Measurements from ENCODE around the gene SEZ6L2. TPM values are rescaled to one million over a fixed set of nuclear protein-coding genes. Genes with fewer than 3 reads are reported as not detected.

The SEZ6L2 gene
- total RNA-seq, 4 donors from 2014 or later: 0.52 to 19.4 (median 4.6) TPM; not detected in 1

GRCh38 chr16:29881050-29881449 lies 18.3 kb downstream of the SEZ6L2 start:
- Histone ChIP-seq H3K27me3 (peaks cover 0 to 3% of the 10 kb centered on the region in 2 donors), H3K36me3 (no peaks in the 10 kb centered on the region), H3K4me3 (no peak overlapping the region), H3K9me3 (no peaks in the 10 kb centered on the region), H3K27ac (no peak overlapping the region), H3K4me1 (no peaks in the 10 kb centered on the region)
- DNase-seq: no peak
- TF ChIP-seq CTCF (IDR thresholded peaks at IDR 0.05): no peak
- no peak for TF ChIP-seq POLR2A (IDR thresholded peaks at IDR 0.05)
- intact Hi-C loops (cut with DNase I; ENCODE audit: low total_unique reads): no loop called here

GRCh38 chr16:29878172-29878571 lies 21.2 kb downstream of the SEZ6L2 start:
- H3K27ac ChIP-seq: no peak overlapping the region
- H3K9me3 ChIP-seq: no peaks in the 10 kb centered on the region
- intact Hi-C loops (cut with DNase I; ENCODE audit: low total_unique reads): no loop called here
- TF ChIP-seq POLR2A (IDR thresholded peaks at IDR 0.05): no peak
- TF ChIP-seq CTCF (IDR thresholded peaks at IDR 0.05): no peak
- no peak for DNase-seq
- H3K4me3 ChIP-seq: no peak overlapping the region
- H3K27me3 ChIP-seq: peaks cover 0 to 3% of the 10 kb centered on the region in 2 donors
- no peaks in the 10 kb centered on the region for H3K36me3 ChIP-seq
- H3K4me1 ChIP-seq: no peaks in the 10 kb centered on the region

GRCh38 chr16:29877266-29877961 lies 21.9 kb downstream of the SEZ6L2 start:
- TF ChIP-seq POLR2A (IDR thresholded peaks at IDR 0.05): no peak
- no peak for TF ChIP-seq CTCF (IDR thresholded peaks at IDR 0.05)
- no peak for DNase-seq
- H3K9me3 ChIP-seq: no peaks in the 10 kb centered on the region
- intact Hi-C loops (cut with DNase I; ENCODE audit: low total_unique reads): no loop called here
- no peaks in the 10 kb centered on the region for H3K36me3 ChIP-seq
- no peak overlapping the region for H3K4me3 ChIP-seq
- H3K4me1 ChIP-seq: no peaks in the 10 kb centered on the region
- peaks cover 0 to 3% of the 10 kb centered on the region in 2 donors for H3K27me3 ChIP-seq
- H3K27ac ChIP-seq: no peak overlapping the region

- intact Hi-C loops (cut with DNase I; ENCODE audit: low total_unique reads): no loop called here
- no peak for TF ChIP-seq POLR2A (IDR thresholded peaks at IDR 0.05)
- TF ChIP-seq CTCF (IDR thresholded peaks at IDR 0.05): no peak
- Histone ChIP-seq H3K27me3 (peaks cover 0 to 3% of the 10 kb centered on the region in 2 donors), H3K4me3 (no peak overlapping the region), H3K9me3 (no peaks in the 10 kb centered on the region), H3K27ac (no peak overlapping the region), H3K36me3 (no peaks in the 10 kb centered on the region), H3K4me1 (no peaks in the 10 kb centered on the region)
- no peak for DNase-seq
Observed at GRCh38 chr16:29876594-29877249, 22.6 kb downstream of the SEZ6L2 start.

- no peak for DNase-seq
- TF ChIP-seq CTCF (IDR thresholded peaks at IDR 0.05) (no peak), POLR2A (IDR thresholded peaks at IDR 0.05) (no peak)
- peaks cover 0 to 3% of the 10 kb centered on the region in 2 donors for H3K27me3 ChIP-seq
- intact Hi-C loops (cut with DNase I; ENCODE audit: low total_unique reads): no loop called here
- H3K36me3 ChIP-seq: no peaks in the 10 kb centered on the region
- no peak overlapping the region for H3K27ac ChIP-seq
- H3K4me3 ChIP-seq: no peak overlapping the region
- no peaks in the 10 kb centered on the region for H3K9me3 ChIP-seq
- no peaks in the 10 kb centered on the region for H3K4me1 ChIP-seq
Observed at GRCh38 chr16:29876217-29876593, 23.1 kb downstream of the SEZ6L2 start.
